RCC 7860 (cell line): ENCODE results near the gene FAAH.

Experiments used
- DNase-seq: peaks from one replicate; pipeline ENCODE4 v3.0.0-alpha.2; 2015; ENCODE audit warnings: low spot score
- FAIRE-seq: peaks from 2 replicates; lab custom pipeline; 2012; peaks lifted over from hg19 to GRCh38; lab: Jason Lieb, UNC

The FAAH gene

DNA sequence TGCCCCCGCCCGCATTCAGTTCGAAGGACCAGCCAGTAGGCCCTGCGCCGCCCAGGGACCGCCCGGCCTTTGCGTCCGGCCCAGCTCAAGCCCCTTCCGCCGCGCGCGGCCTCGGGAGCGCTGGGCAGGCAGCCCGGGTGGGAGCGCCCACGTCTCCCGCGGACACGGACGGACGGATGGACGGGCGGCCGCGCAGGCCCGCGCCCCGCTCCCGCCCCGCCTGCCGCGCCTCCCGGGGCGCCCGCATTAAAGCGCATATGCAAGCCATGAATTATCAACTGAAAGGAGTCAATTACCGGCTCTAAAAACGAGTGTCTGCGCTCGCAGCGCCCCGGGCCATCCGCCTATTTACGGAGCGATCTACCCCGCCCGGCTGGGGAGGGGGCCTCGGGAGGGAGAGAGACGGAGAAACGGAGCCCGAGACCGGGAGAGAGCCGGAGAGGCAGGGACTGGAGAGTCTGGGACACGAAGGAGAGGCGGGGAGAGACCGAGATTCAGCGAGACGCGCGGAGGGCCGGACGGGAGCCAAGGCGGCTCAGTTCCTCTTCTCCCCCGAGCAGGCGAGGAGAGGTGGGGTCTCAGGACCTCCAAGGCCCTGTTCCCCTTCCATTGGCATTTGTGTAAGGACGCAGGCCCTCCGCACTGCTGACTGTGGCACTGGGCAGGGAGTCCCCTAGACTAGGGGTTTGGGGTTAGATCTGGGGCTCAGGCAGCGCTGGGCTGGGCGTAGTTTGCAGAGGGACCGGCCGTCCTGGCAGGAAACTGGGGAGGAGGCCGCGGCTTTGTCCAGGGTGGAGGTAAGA is 54.2 kb downstream of the FAAH start:
- DNase-seq, result no peak
- no peak for FAIRE-seq

GRCh38 chr1:46449223-46450159 is 55.4 kb downstream of the FAAH start:
- no peak for DNase-seq
- FAIRE-seq, result no peak

DNA sequence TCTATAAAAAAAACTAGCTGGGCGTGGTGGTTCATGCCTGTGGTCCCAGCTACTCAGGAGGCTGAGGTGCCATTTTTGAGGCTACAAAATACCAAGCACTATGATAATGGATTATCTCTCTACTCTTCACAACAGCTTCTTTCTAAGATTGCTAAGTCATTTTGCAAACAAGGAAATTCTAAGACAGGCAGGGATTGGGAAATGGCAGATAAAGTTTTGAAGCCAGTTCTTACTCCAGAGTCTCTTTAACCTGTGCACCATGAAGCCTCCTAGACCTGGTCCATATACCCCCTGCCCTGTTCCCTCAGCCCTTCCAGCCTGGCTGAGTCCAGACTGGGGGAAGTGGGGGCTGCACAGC is 56.0 kb downstream of the FAAH start:
- FAIRE-seq, result no peak
- DNase-seq, result no peak

DNA sequence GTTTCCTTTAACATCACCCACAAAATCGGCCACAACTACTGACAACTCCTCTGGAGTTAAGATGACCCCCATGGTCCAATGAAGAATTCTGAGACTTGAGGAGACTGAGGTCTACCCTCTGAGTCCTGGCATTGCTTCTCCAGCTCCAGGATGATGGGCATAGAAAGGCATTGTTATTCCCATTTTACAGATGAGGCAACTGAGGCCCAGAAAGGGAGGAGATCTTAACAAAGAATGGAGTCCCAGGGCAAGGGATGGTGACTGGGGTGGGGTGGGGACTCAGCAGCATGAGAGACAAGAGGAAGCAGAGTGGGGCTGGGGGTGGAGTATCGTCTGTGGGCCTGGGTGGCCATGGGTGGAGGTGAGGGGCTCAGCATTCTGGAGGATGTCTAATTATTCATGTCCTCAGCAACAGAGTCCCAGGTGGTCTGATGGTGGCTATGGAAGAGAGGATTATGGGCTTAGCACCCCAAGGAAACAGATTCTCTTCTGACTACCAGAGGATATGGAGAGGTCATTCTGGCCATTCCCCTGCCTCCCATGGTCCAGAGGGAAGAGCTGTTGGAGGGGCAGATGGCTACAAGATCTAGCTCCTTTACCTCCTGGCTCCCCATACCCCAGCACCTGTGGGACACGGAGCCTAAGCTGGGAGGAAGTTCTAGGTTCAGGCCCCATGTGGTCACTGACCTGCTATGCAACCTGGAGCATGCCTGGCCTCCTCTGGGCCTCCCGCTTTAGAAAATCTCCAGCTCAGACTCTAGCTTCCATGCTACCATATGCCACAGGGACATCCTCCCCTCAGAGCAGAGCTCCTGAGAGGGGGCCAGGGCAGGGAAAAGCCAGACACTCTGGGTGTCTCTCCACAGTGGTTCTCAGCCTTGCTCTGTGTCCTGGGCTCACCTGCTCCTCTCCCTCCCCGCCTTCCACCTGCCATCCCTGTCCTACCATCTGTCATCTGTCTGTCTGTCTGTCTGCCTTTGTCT is 58.1 kb downstream of the FAAH start:
- FAIRE-seq (no peak), DNase-seq (no peak)

DNA sequence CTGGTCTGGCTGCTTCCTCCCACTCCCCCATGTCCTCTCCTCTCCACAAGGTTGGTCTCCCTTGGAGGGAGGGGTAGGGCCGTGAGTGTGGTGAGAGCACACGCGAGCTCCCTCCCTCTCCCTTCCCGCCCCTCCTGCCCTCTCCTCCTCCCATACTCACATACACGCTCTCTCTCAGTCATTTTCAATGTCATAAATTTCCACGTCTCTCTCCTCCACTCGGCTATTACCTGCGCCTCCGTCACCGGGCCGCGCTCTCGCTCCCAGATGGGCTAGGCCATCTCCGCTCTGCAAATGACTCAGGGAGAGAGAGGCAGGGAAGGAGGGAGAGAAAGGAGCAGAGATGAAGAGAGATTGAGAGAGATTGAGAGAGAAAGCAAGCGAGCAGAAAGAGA is 58.8 kb downstream of the FAAH start:
- DNase-seq (no peak), FAIRE-seq (no peak)

DNA sequence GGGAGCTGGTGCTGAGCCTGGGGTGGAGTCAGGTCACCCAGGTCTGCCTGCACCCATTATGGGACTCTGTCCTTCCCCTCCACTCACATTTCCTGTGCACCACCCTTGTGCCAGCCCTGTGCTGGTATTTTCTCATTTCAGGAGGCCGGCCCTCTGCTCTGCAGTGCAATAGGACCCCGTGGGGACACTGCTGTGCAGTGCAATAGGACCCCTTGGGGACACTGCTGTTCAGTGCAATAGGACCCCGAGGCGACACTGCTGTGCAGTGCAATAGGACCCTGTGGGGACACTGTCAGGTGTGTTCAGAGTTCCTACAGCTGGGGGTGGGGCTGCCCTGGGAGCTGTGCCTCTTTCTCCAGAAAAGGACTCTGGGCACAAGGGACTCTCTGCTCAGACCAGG is 59.3 kb downstream of the FAAH start:
- DNase-seq, result no peak
- no peak for FAIRE-seq

DNA sequence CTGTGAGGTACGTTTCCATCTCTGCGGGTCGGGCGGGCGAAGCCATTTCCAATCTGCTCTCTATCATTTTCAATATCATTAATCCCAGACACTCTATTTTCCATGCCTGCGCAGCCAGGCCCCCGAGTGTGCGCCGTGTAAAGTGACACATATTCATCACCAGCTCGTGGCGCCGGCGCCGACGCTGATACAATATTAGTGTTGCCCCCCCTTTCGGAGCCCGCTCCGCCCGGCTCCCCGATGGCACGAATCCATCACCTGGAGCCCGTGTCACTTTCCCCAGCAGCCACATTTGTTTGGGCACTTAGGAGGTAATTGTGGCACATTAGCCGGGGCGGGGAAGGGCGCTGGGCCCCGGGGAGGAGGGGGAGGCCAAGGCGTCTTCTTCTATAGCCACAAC is 61.8 kb downstream of the FAAH start:
- FAIRE-seq (no peak), DNase-seq (no peak)

- no peak for FAIRE-seq
- DNase-seq, result no peak
These were observed 62.4 kb downstream of the FAAH start for GRCh38 chr1:46456411-46456963.

- FAIRE-seq (no peak), DNase-seq (no peak)
These were observed 63.1 kb downstream of the FAAH start for GRCh38 chr1:46457178-46457577.

GRCh38 chr1:46458190-46458589 is 64.1 kb downstream of the FAAH start:
- no peak for FAIRE-seq
- DNase-seq, result no peak

- no peak for FAIRE-seq
- DNase-seq, result no peak
These were observed 64.7 kb downstream of the FAAH start for GRCh38 chr1:46458846-46459245.

- DNase-seq (no peak), FAIRE-seq (no peak)
These were observed 65.2 kb downstream of the FAAH start for GRCh38 chr1:46459315-46459714.

DNA sequence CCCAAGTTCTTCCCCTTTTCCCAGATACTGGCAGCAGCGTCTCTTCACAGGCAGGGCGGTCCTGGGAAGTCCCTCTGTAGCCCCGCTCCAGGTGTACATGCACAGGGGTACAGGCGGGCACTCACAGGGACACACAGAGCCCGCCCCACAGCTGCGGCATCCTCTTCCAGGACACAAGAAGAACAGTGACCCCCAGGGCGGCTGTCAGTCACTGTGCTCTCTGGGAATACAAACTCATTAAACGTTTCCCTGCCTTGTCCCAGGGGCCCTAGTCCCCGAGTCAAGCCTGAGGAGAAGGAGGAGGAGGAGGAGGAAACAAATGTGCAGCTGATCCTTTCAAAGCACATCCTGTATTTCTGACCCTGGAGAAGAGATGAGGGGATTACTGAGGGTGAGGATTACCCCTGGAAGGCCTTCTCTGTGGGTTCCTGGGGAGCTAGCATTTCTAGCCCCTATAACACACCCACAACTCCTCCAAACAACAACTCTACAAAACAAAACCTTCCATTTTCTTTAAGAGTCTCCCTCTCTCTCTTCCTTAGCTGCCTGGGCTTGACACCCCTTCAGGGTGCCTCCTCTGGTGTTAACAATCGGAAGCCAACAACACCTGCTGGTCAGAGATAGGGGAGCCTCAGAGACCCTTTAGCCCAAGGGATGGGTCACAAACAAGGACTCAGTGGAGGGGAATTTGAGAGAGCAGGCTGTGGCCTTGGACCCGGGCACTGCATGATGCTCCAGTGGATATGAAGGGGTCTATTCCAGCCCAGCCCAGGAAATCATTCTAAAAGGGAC is 67.1 kb downstream of the FAAH start:
- DNase-seq (no peak), FAIRE-seq (no peak)

DNA sequence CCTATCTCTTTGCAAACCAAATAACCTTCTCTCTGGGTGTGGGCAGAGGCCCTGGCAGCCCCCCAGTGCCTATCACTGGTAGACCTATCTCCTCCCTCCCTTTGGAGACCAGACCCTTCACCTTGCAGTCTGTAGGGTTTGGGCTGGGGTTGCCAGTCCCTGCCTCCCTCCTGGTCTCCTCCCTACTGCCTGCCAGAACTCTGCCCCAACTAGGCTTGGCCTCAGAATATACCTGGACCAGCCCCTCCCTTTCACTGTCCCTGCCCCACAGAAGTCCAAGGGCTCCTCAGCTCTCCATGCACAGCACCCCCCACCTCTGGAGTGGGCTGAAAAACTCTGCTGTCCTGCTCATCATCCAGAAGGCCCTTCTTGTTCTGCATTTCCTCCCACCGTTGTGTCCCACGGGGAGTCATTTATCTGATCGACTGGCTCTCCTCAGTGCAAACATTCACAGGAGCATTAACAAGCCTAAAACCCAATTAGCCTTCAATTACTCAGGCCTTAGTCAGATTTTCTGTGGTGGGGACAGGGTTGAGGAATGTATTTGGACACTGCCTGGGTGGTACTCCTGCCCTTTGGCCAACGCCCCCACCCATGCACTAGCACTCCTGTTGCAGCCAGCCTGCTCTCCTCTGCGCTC is 67.8 kb downstream of the FAAH start:
- FAIRE-seq (no peak), DNase-seq (no peak)
